T-helper 2 cell treated with Interferon-gamma antibody and Interleukin-4, amounts not matched to agents 5 μg/mL and 100 μg/mL, for 36 hours (primary cell): ENCODE measurements around the gene MYCL.
A peak's percentile ranks its signal among the peaks of the same experiment; 100 is the strongest.

Experiments
- DNase-seq: peaks from one replicate; pipeline ENCODE4 v3.0.0; 2021; ENCODE audit warnings: low spot score
- H3K27ac Mint-ChIP-seq: one replicate; pipeline ENCODE4 v1.8.0; 2021; ENCODE audit warnings: mild to moderate bottlenecking, mixed read lengths
- H3K27me3 Mint-ChIP-seq: one replicate; pipeline ENCODE4 v1.8.0; 2021; ENCODE audit warnings: low read depth, mixed read lengths
- H3K36me3 Mint-ChIP-seq: one replicate; pipeline ENCODE4 v1.8.0; 2021; ENCODE audit warnings: low read depth, mixed read lengths
- H3K4me1 Mint-ChIP-seq: one replicate; pipeline ENCODE4 v1.8.0; 2021; ENCODE audit warnings: low read depth, mixed read lengths
- H3K4me3 Mint-ChIP-seq: one replicate; pipeline ENCODE4 v1.8.0; 2022; ENCODE audit warnings: mild to moderate bottlenecking, moderate library complexity, mixed read lengths
- H3K9me3 Mint-ChIP-seq: one replicate; pipeline ENCODE4 v1.8.0; 2021; ENCODE audit warnings: mixed read lengths

Gene MYCL

GRCh38 chr1:39905172-39905571, 3.5 kb upstream of the MYCL start:
- Mint-ChIP-seq H3K27ac (no peak overlapping the region), H3K36me3 (no peaks in the 10 kb centered on the region), H3K9me3 (peaks cover 8% of the 10 kb centered on the region), H3K4me3 (no peak overlapping the region), H3K27me3 (peaks cover 42% of the 10 kb centered on the region), H3K4me1 (peaks cover 5% of the 10 kb centered on the region)
- no peak for DNase-seq

GRCh38 chr1:39902460-39902807, 717 bp upstream of the MYCL start:
- no peaks in the 10 kb centered on the region for H3K36me3 Mint-ChIP-seq
- H3K27ac Mint-ChIP-seq, result no peak overlapping the region
- peaks cover 5% of the 10 kb centered on the region for H3K4me1 Mint-ChIP-seq
- DNase-seq, result no peak
- H3K27me3 Mint-ChIP-seq, result peaks cover 59% of the 10 kb centered on the region
- H3K4me3 Mint-ChIP-seq, result peak overlapping the region; percentile 71
- H3K9me3 Mint-ChIP-seq, result no peaks in the 10 kb centered on the region

- Mint-ChIP-seq H3K27me3 (peaks cover 63% of the 10 kb centered on the region), H3K27ac (no peak overlapping the region), H3K9me3 (no peaks in the 10 kb centered on the region), H3K4me1 (peaks cover 5% of the 10 kb centered on the region), H3K36me3 (no peaks in the 10 kb centered on the region), H3K4me3 (no peak overlapping the region)
- DNase-seq, result no peak
Observed at GRCh38 chr1:39901464-39901713, 328 bp downstream of the MYCL start.

- Mint-ChIP-seq H3K4me3 (peak overlapping the region; percentile 76), H3K27ac (no peak overlapping the region), H3K36me3 (no peaks in the 10 kb centered on the region), H3K4me1 (peaks cover 5% of the 10 kb centered on the region), H3K27me3 (peaks cover 62% of the 10 kb centered on the region), H3K9me3 (no peaks in the 10 kb centered on the region)
- DNase-seq, result no peak
Observed at GRCh38 chr1:39900662-39901463, 854 bp downstream of the MYCL start.

GRCh38 chr1:39899611-39900538, 1.8 kb downstream of the MYCL start:
- Mint-ChIP-seq H3K4me1 (peaks cover 5% of the 10 kb centered on the region), H3K27ac (no peak overlapping the region), H3K36me3 (no peaks in the 10 kb centered on the region), H3K9me3 (no peaks in the 10 kb centered on the region), H3K4me3 (peak overlapping the region; percentile 35), H3K27me3 (peaks cover 66% of the 10 kb centered on the region)
- DNase-seq, result no peak

- no peaks in the 10 kb centered on the region for H3K36me3 Mint-ChIP-seq
- H3K27ac Mint-ChIP-seq, result no peak overlapping the region
- DNase-seq, result no peak
- no peaks in the 10 kb centered on the region for H3K9me3 Mint-ChIP-seq
- H3K4me3 Mint-ChIP-seq, result no peak overlapping the region
- peaks cover 68% of the 10 kb centered on the region for H3K27me3 Mint-ChIP-seq
- peaks cover 5% of the 10 kb centered on the region for H3K4me1 Mint-ChIP-seq
Observed at GRCh38 chr1:39898648-39899603, 2.8 kb downstream of the MYCL start.

GRCh38 chr1:39898191-39898590, 3.5 kb downstream of the MYCL start:
- Mint-ChIP-seq H3K9me3 (no peaks in the 10 kb centered on the region), H3K4me3 (no peak overlapping the region), H3K4me1 (peaks cover 5% of the 10 kb centered on the region), H3K27me3 (peaks cover 71% of the 10 kb centered on the region), H3K36me3 (no peaks in the 10 kb centered on the region), H3K27ac (no peak overlapping the region)
- DNase-seq, result no peak

GRCh38 chr1:39896909-39897685, 4.6 kb downstream of the MYCL start:
- Mint-ChIP-seq H3K27ac (no peak overlapping the region), H3K4me1 (peaks cover 2% of the 10 kb centered on the region), H3K4me3 (no peak overlapping the region), H3K36me3 (no peaks in the 10 kb centered on the region), H3K9me3 (no peaks in the 10 kb centered on the region), H3K27me3 (peaks cover 71% of the 10 kb centered on the region)
- DNase-seq, result no peak

- DNase-seq, result no peak
- Mint-ChIP-seq H3K36me3 (no peaks in the 10 kb centered on the region), H3K27me3 (peaks cover 78% of the 10 kb centered on the region), H3K9me3 (no peaks in the 10 kb centered on the region), H3K27ac (no peak overlapping the region), H3K4me1 (peaks cover 2% of the 10 kb centered on the region), H3K4me3 (no peak overlapping the region)
Observed at GRCh38 chr1:39895731-39896480, 5.8 kb downstream of the MYCL start.

GRCh38 chr1:39894884-39895495, 6.7 kb downstream of the MYCL start:
- H3K4me3 Mint-ChIP-seq, result no peak overlapping the region
- DNase-seq, result no peak
- no peaks in the 10 kb centered on the region for H3K9me3 Mint-ChIP-seq
- no peaks in the 10 kb centered on the region for H3K36me3 Mint-ChIP-seq
- H3K27ac Mint-ChIP-seq, result no peak overlapping the region
- H3K27me3 Mint-ChIP-seq, result peaks cover 75% of the 10 kb centered on the region
- no peaks in the 10 kb centered on the region for H3K4me1 Mint-ChIP-seq

GRCh38 chr1:39892601-39893595, 8.8 kb downstream of the MYCL start:
- no peak overlapping the region for H3K27ac Mint-ChIP-seq
- H3K4me3 Mint-ChIP-seq, result no peak overlapping the region
- H3K27me3 Mint-ChIP-seq, result peaks cover 57% of the 10 kb centered on the region
- H3K4me1 Mint-ChIP-seq, result no peaks in the 10 kb centered on the region
- no peak for DNase-seq
- H3K36me3 Mint-ChIP-seq, result no peaks in the 10 kb centered on the region
- no peaks in the 10 kb centered on the region for H3K9me3 Mint-ChIP-seq
